ENCODE measurements around the gene SLC25A39. TPM values are rescaled to one million over a fixed set of nuclear protein-coding genes. Genes with fewer than 3 reads are reported as not detected.

SLC25A39 gene
- polyA plus RNA-seq, 1 of the 3 experiments (the other 2 are of a cell fraction) = 131 TPM

DNA sequence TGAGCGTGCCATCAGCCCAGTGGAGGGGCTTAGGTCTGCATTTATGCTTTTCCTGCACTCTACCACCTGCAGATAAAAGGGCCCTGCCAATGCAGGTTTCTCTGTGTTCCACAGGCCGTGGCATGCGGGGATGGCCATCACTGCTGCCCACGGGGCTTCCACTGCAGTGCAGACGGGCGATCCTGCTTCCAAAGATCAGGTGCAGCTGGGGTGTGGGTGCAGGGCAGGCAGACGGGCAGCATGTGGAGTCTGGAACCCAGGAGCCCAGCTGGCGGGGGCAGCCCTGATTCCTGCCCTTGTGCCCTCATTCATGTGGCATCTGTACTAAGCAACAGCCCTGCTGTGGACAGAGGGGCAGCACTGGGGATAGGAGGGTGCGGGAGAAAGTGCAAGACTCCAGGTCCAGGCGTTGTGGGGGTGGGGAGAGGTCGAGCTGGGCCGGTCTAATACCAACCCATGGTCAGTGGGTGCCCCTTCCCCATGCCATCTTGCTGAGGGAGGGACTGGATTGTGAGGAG lies 25.0 kb upstream of the SLC25A39 start:
- Histone ChIP-seq H4K20me1 (ENCODE audit: insufficient read depth) (peaks cover 7% of the 10 kb centered on the region; the same call in 1 of the 2 replicates), H2AFZ (ENCODE audit: low read depth) (no peak overlapping the region), H3K79me2 (ENCODE audit: insufficient read depth) (peaks cover 21% of the 10 kb centered on the region), H3K4me3 (ENCODE audit: low read depth in 2 of 2, low read length in 1 of 2) (no peak overlapping the region), H3K9me2 (no peaks in the 10 kb centered on the region), H3K9me3 (no peaks in the 10 kb centered on the region), H3F3A (replicated peaks; ENCODE audit: insufficient read depth) (no peaks in the 10 kb centered on the region), H3K9ac (no peak overlapping the region), H3K4me2 (no peak overlapping the region), H3K27ac (ENCODE audit: low read depth in 2 of 2, low read length in 1 of 2) (no peak overlapping the region), H3K4me1 (ENCODE audit: control insufficient read depth in 1 of 2, insufficient read depth in 2 of 2, low read depth in 1 of 2, low read length in 1 of 2) (peaks cover 0 to 9% of the 10 kb centered on the region in 2 experiments; a peak in 1 of 4 replicates), H3K36me3 (replicated peaks in 1 of 2; ENCODE audit: control insufficient read depth in 1 of 2, insufficient read depth in 2 of 2, low read length in 1 of 2) (peaks cover 0 to 35% of the 10 kb centered on the region in 2 experiments), H3K27me3 (ENCODE audit: insufficient read depth) (no peaks in the 10 kb centered on the region)
- DNase-seq = no peak
- CTCF ChIA-PET = interaction anchor here (0.8 to 5.4 kb wide), 15 partner anchors 8 to 164 kb away, joined by 3 to 85 read pairs (median 8); partner anchors contain the start of genes FAM171A2, GPATCH8 and TMUB2
- WGBS (ENCODE audit: low lambda C conversion rate) = 87% methylated on average over 10 of the region's 12 CpGs
- TF ChIP-seq RFX5 (IDR thresholded peaks at IDR 0.05; ENCODE audit: low read length) (no peak), TAF1 (IDR thresholded peaks at IDR 0.05; ENCODE audit: borderline replicate concordance, low read depth, low read length) (no peak), NRF1 (IDR thresholded peaks at IDR 0.05; ENCODE audit: low read depth, low read length) (no peak), SMC3 (IDR thresholded peaks at IDR 0.05; ENCODE audit: low read depth, low read length) (no peak), ELF1 (IDR thresholded peaks at IDR 0.05) (no peak), FOXJ3 (CRISPR knock-in tag; IDR thresholded peaks at IDR 0.05) (no peak), TEAD4 (IDR thresholded peaks at IDR 0.05; ENCODE audit: borderline replicate concordance, insufficient read depth) (no peak), NFIC (IDR thresholded peaks at IDR 0.05; ENCODE audit: borderline replicate concordance) (no peak), EZH2phosphoT487 (IDR thresholded peaks at IDR 0.05; ENCODE audit: borderline replicate concordance, low read depth) (no peak), YY1 (IDR thresholded peaks at IDR 0.05; ENCODE audit: low read depth) (no peak), SIN3A (IDR thresholded peaks at IDR 0.05; ENCODE audit: borderline replicate concordance, low read depth, low read length) (no peak), GABPA (IDR thresholded peaks at IDR 0.05; ENCODE audit: low read depth) (no peak)
- TF ChIP-seq, protein P1, sequence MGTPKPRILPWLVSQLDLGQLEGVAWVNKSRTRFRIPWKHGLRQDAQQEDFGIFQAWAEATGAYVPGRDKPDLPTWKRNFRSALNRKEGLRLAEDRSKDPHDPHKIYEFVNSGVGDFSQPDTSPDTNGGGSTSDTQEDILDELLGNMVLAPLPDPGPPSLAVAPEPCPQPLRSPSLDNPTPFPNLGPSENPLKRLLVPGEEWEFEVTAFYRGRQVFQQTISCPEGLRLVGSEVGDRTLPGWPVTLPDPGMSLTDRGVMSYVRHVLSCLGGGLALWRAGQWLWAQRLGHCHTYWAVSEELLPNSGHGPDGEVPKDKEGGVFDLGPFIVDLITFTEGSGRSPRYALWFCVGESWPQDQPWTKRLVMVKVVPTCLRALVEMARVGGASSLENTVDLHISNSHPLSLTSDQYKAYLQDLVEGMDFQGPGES (IDR thresholded peaks at IDR 0.05; ENCODE audit: low read depth, low read length) = no peak
- TF ChIP-seq, protein P2, sequence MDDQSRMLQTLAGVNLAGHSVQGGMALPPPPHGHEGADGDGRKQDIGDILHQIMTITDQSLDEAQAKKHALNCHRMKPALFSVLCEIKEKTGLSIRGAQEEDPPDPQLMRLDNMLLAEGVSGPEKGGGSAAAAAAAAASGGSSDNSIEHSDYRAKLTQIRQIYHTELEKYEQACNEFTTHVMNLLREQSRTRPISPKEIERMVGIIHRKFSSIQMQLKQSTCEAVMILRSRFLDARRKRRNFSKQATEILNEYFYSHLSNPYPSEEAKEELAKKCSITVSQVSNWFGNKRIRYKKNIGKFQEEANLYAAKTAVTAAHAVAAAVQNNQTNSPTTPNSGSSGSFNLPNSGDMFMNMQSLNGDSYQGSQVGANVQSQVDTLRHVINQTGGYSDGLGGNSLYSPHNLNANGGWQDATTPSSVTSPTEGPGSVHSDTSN (IDR thresholded peaks at IDR 0.05) = no peak
- TF ChIP-seq, protein P3, sequence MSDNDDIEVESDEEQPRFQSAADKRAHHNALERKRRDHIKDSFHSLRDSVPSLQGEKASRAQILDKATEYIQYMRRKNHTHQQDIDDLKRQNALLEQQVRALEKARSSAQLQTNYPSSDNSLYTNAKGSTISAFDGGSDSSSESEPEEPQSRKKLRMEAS (IDR thresholded peaks at IDR 0.05; ENCODE audit: low read depth) = no peak
- TF ChIP-seq, protein P4, sequence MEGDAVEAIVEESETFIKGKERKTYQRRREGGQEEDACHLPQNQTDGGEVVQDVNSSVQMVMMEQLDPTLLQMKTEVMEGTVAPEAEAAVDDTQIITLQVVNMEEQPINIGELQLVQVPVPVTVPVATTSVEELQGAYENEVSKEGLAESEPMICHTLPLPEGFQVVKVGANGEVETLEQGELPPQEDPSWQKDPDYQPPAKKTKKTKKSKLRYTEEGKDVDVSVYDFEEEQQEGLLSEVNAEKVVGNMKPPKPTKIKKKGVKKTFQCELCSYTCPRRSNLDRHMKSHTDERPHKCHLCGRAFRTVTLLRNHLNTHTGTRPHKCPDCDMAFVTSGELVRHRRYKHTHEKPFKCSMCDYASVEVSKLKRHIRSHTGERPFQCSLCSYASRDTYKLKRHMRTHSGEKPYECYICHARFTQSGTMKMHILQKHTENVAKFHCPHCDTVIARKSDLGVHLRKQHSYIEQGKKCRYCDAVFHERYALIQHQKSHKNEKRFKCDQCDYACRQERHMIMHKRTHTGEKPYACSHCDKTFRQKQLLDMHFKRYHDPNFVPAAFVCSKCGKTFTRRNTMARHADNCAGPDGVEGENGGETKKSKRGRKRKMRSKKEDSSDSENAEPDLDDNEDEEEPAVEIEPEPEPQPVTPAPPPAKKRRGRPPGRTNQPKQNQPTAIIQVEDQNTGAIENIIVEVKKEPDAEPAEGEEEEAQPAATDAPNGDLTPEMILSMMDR (IDR thresholded peaks at IDR 0.05) = no peak
- POLR2A ChIA-PET = no interaction called here

All from SK-N-SH (cell line).